NOMO-1 treated with dmso at 0.1 percent for 144 hours (cell line): ENCODE data around the gene TSC22D1.
A peak's percentile ranks its signal among the peaks of the same experiment; 100 is the strongest.

Experiments
- DNase-seq: peaks from one replicate; lab custom pipeline; 2025; ENCODE audit not compliant: unreplicated experiment; lab: John Stamatoyannopoulos, UW

The TSC22D1 gene

GRCh38 chr13:44388427-44389059 lies 187.6 kb downstream of the TSC22D1 start:
- DNase-seq, result no peak

DNA sequence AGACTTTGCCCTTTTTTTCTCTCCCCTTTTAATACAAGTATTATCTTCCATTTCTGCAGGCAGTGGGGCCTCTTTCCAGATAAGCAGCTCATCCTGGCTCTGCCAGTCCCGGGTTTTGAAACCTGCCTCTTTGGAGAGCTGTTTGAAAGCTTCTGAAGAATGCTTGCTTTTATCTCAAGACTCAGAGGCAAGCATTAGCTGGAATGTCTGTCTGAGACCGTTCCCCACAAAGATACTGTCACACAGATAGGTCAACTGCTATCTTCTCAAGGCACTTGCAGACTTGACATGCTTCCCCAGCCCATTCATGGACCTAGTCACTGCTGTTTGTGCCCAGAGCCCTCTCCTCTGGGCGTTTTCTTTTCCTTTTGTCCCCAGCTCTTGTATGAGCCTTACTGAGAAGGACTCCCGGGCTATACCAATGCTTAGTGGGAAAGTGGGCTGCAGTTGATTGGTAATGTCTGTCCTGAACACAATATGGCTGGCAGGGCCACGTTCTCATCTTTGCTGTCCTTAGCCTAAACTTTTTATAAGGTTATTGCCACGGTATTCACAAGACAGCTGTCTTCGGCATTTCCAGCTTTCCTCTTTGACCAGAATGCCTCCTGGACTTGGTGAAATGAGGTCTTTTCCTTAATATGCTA lies 189.1 kb downstream of the TSC22D1 start:
- DNase-seq, result no peak

DNA sequence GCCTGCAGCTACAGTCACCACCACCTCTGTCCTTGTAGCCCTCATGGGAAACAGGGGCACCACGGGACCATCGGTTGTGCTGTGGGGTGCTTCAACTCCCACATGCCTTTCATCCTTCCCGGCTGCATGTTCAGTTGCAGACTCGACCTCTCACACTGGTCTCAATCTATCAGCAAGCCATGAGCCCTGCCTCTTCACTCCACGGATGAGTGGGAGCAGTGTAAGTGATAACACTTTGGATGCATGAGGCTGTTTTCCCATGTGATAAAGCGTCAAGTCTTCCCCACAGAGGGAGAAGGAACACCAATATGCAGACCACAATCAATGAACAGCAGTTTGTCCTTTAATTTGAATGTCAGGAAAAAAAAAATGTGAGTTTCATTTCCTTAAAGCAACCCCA lies 190.3 kb downstream of the TSC22D1 start:
- DNase-seq, result no peak

DNA sequence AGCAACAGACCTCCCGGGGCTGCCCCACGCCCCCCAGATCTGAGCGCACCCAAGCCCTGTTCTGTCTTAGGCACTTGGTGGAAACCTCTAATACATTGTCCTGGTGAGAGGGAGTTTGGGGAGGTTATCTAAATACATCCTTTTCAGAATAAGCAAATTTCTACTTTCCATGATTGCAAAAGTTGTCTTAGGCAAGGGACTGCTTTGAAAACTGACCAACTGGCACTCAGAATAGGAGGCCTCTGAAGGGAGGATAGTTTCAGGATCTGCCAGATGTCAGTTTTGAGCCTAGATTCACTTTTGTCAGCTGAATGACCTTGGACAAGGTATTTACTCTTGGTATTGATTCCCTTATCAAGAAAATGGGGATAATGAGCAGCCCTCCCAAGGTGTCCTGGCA lies 190.7 kb downstream of the TSC22D1 start:
- DNase-seq, result peak; percentile 2

GRCh38 chr13:44384778-44385177 lies 191.4 kb downstream of the TSC22D1 start:
- no peak for DNase-seq

GRCh38 chr13:44383945-44384344 lies 192.2 kb downstream of the TSC22D1 start:
- no peak for DNase-seq

GRCh38 chr13:44382635-44383145 lies 193.4 kb downstream of the TSC22D1 start:
- no peak for DNase-seq
